Occipital lobe (tissue), 2 donors: ENCODE measurements around the gene SNAPC3. TPM values are rescaled to one million over a fixed set of nuclear protein-coding genes. Genes with fewer than 3 reads are reported as not detected.
"Not testable (repeated sequence)": the region's sequence is repeated elsewhere in the genome, so short reads cannot be mapped to it uniquely, and the experiment has no call there.

Source experiments
- DNase-seq: peaks from one replicate; lab custom pipeline; 2025; lab: John Stamatoyannopoulos, UW
- total RNA-seq: library from RNA; depleted of rRNA; stranded (reverse); fragments of >200 nt; gene quantifications from one replicate; pipeline ENCODE4 v1.2.3, GENCODE V29; 2014

SNAPC3 gene
- total RNA-seq, 1 donor from 2014 or later: 80.5 TPM

GRCh38 chr9:15423231-15423985, 732 bp downstream of the SNAPC3 start:
- no peak for DNase-seq

GRCh38 chr9:15426019-15426418, 3.3 kb downstream of the SNAPC3 start:
- DNase-seq: no peak

GRCh38 chr9:15427702-15428101, 5.0 kb downstream of the SNAPC3 start:
- not testable (repeated sequence) for DNase-seq

GRCh38 chr9:15430920-15431844, 8.5 kb downstream of the SNAPC3 start:
- DNase-seq: no peak

GRCh38 chr9:15433191-15433590, 10.5 kb downstream of the SNAPC3 start:
- no peak for DNase-seq

- DNase-seq: no peak
Measured at GRCh38 chr9:15433661-15434060, 11.0 kb downstream of the SNAPC3 start.

GRCh38 chr9:15438891-15439290, 16.2 kb downstream of the SNAPC3 start:
- DNase-seq: no peak

GRCh38 chr9:15441841-15442240, 19.2 kb downstream of the SNAPC3 start:
- DNase-seq: not testable (repeated sequence)

- not testable (repeated sequence) for DNase-seq
Measured at GRCh38 chr9:15442264-15442663, 19.6 kb downstream of the SNAPC3 start.

GRCh38 chr9:15444141-15444540, 21.5 kb downstream of the SNAPC3 start:
- no peak for DNase-seq

GRCh38 chr9:15453956-15454355, 31.3 kb downstream of the SNAPC3 start:
- DNase-seq: no peak

- no peak for DNase-seq
Measured at GRCh38 chr9:15461056-15461455, 38.4 kb downstream of the SNAPC3 start.

GRCh38 chr9:15461601-15462000, 38.9 kb downstream of the SNAPC3 start:
- DNase-seq: no peak

- DNase-seq: no peak
Measured at GRCh38 chr9:15468145-15468544, 45.5 kb downstream of the SNAPC3 start.

- no peak for DNase-seq
Measured at GRCh38 chr9:15469406-15469805, 46.7 kb downstream of the SNAPC3 start.

GRCh38 chr9:15469862-15470261, 47.2 kb downstream of the SNAPC3 start:
- DNase-seq: no peak

- DNase-seq: no peak
Measured at GRCh38 chr9:15475923-15476536, 53.4 kb downstream of the SNAPC3 start.

- DNase-seq: no peak
Measured at GRCh38 chr9:15480028-15480427, 57.4 kb downstream of the SNAPC3 start.

GRCh38 chr9:15482146-15482545, 59.5 kb downstream of the SNAPC3 start:
- no peak for DNase-seq

- DNase-seq: no peak
Measured at GRCh38 chr9:15484802-15485201, 62.1 kb downstream of the SNAPC3 start.

GRCh38 chr9:15485836-15486666, 63.4 kb downstream of the SNAPC3 start:
- DNase-seq: no peak
